ENCODE results near the gene TCP11L2.

The TCP11L2 gene

DNA sequence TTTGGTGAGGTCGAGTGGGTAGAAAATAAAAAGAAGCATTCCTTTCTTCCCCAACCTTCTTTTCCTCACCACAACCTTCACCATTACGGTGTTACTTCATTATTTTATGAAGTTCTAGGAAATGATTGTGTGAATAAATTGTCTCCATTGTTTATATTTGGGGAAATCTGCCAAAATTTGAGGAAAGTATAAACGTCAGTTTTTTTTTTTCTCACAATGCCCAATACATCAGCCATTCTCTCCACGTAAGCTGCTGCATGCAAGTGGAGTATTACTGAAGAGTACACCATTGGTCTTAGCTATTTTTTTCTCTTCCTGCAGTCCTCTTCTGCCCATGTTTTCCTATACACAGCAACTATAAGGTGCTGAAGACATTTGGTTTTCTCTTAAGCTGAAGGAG is 45.9 kb downstream of the TCP11L2 start:
- H3K4me3 ChIP-seq (ENCODE audit: low read length): no peak overlapping the region
- no peak for DNase-seq

DNA sequence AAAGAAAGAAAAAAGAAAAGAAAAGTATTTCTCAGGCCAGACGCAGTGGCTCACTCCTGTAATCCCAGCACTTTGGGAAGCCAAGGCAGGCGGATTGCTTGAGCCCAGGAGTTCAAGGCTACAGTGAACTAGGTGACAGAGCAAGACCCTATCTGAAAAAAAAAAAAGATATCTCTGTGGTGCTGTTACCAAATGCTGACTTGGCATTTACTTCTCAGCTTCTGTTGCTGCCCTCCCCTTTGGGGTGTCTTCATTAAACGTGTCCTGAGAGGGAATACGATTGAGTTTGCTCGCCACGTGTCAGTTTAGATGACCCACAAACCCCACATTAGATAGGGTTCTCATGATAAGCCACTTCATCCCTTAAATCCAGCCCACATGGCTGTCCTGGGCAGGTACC is 50.6 kb downstream of the TCP11L2 start:
- H3K4me3 ChIP-seq (ENCODE audit: low read length): no peak overlapping the region
- no peak overlapping the region for H3K9ac ChIP-seq (ENCODE audit: low read length)
- H3K9me2 ChIP-seq (replicated peaks; ENCODE audit: insufficient read depth, low read length): no peaks in the 10 kb centered on the region
- H3K4me1 ChIP-seq (ENCODE audit: low read length): no peaks in the 10 kb centered on the region
- no peak for DNase-seq
- no peak overlapping the region for H3K27ac ChIP-seq (ENCODE audit: low read length)
- H3F3A ChIP-seq (ENCODE audit: insufficient read depth, low read length): 0 out of 2 replicates have a peak, but pooled peaks cover 3% of the 10 kb centered on the region
- no peak overlapping the region for H3K4me2 ChIP-seq (ENCODE audit: low read depth, low read length)
- no peaks in the 10 kb centered on the region for H3K9me3 ChIP-seq (replicated peaks; ENCODE audit: insufficient read depth, low read length)
- no peaks in the 10 kb centered on the region for H4K20me1 ChIP-seq (ENCODE audit: insufficient read depth, low read length)
- H3K36me3 ChIP-seq (replicated peaks; ENCODE audit: insufficient read depth, low read length): no peaks in the 10 kb centered on the region
- no peak for TF ChIP-seq EZH2phosphoT487 (IDR thresholded peaks at IDR 0.05; ENCODE audit: low read length)
- TF ChIP-seq EZH2 (optimal IDR thresholded peaks at IDR 0.05; ENCODE audit: low read depth, low read length): no peak
- TF ChIP-seq CTCF (IDR thresholded peaks at IDR 0.05; ENCODE audit: low read length): no peak
- H3K27me3 ChIP-seq (replicated peaks; ENCODE audit: insufficient read depth, low read length): no peaks in the 10 kb centered on the region
- H3K79me2 ChIP-seq (ENCODE audit: low read length): peaks cover 2% of the 10 kb centered on the region
- no peak overlapping the region for H2AFZ ChIP-seq (ENCODE audit: low read length)

More for the DNA sequence above, 45.9 kb downstream of the TCP11L2 start:
- H3K27ac ChIP-seq (ENCODE audit: low read length): no peak overlapping the region
- H3K9me2 ChIP-seq (replicated peaks; ENCODE audit: insufficient read depth, low read length): no peaks in the 10 kb centered on the region
- no peak overlapping the region for H3K9ac ChIP-seq (ENCODE audit: low read length)
- no peaks in the 10 kb centered on the region for H3K79me2 ChIP-seq (ENCODE audit: low read length)
- H4K20me1 ChIP-seq (ENCODE audit: insufficient read depth, low read length): no peaks in the 10 kb centered on the region
- no peaks in the 10 kb centered on the region for H3K9me3 ChIP-seq (replicated peaks; ENCODE audit: insufficient read depth, low read length)
- H3K4me2 ChIP-seq (ENCODE audit: low read depth, low read length): no peak overlapping the region
- H3K4me1 ChIP-seq (ENCODE audit: low read length): no peaks in the 10 kb centered on the region
- H3K27me3 ChIP-seq (replicated peaks; ENCODE audit: insufficient read depth, low read length): no peaks in the 10 kb centered on the region
- no peak for TF ChIP-seq EZH2phosphoT487 (IDR thresholded peaks at IDR 0.05; ENCODE audit: low read length)
- TF ChIP-seq CTCF (IDR thresholded peaks at IDR 0.05; ENCODE audit: low read length): no peak
- TF ChIP-seq EZH2 (optimal IDR thresholded peaks at IDR 0.05; ENCODE audit: low read depth, low read length): no peak
- H3F3A ChIP-seq (ENCODE audit: insufficient read depth, low read length): no peaks in the 10 kb centered on the region
- no peak overlapping the region for H2AFZ ChIP-seq (ENCODE audit: low read length)
- no peaks in the 10 kb centered on the region for H3K36me3 ChIP-seq (replicated peaks; ENCODE audit: insufficient read depth, low read length)

- H3K4me3 ChIP-seq (ENCODE audit: low read length): peak within 1 kb of the TSS; percentile 72
- H3K9me2 ChIP-seq (replicated peaks; ENCODE audit: insufficient read depth, low read length): no peaks in the 10 kb centered on the region
- peak within 1 kb of the TSS; percentile 56; the same call in 1 of the 2 replicates for H3K27ac ChIP-seq (ENCODE audit: low read length)
- no peaks in the 10 kb centered on the region for H3K9me3 ChIP-seq (replicated peaks; ENCODE audit: insufficient read depth, low read length)
- TF ChIP-seq EZH2 (optimal IDR thresholded peaks at IDR 0.05; ENCODE audit: low read depth, low read length) (no peak), CTCF (IDR thresholded peaks at IDR 0.05; ENCODE audit: low read length) (peak; percentile 78)
- no peaks in the 10 kb centered on the region for H4K20me1 ChIP-seq (ENCODE audit: insufficient read depth, low read length)
- no peaks in the 10 kb centered on the region for H3K27me3 ChIP-seq (replicated peaks; ENCODE audit: insufficient read depth, low read length)
- 0 out of 2 replicates have a peak, but pooled peaks cover 4% of the 10 kb centered on the region for H3K4me1 ChIP-seq (ENCODE audit: low read length)
- H3K79me2 ChIP-seq (ENCODE audit: low read length): peaks cover 44% of the 10 kb centered on the region
- H2AFZ ChIP-seq (ENCODE audit: low read length): peak within 1 kb of the TSS; percentile 75
- H3K9ac ChIP-seq (ENCODE audit: low read length): peak within 1 kb of the TSS; percentile 75
- 0 out of 2 replicates have a peak, but pooled peaks cover 3% of the 10 kb centered on the region for H3F3A ChIP-seq (ENCODE audit: insufficient read depth, low read length)
- peak; percentile 95 for DNase-seq
- H3K4me2 ChIP-seq (ENCODE audit: low read depth, low read length): peak within 1 kb of the TSS; percentile 73
- H3K36me3 ChIP-seq (replicated peaks; ENCODE audit: insufficient read depth, low read length): no peaks in the 10 kb centered on the region
Observed at GRCh38 chr12:106357549-106358395, 55.2 kb downstream of the TCP11L2 start, which contains the start of gene POLR3B. TSS of gene POLR3B (plus strand) at chr12:106357748. CDS start at chr12:106357880, 132 bp downstream.
